BJ (cell line): ENCODE measurements around the gene OR4D2. TPM values are rescaled to one million over a fixed set of nuclear protein-coding genes. Genes with fewer than 3 reads are reported as not detected.
A peak's percentile ranks its signal among the peaks of the same experiment; 100 is the strongest.

ENCODE experiments used
- CTCF ChIA-PET: fragments of 350-600 bp; formaldehyde crosslinking; extraction: SDS; loops from one replicate; lab custom pipeline; 2021; ENCODE audit warnings: antibody characterized with exemption, inconsistent platforms; lab: Yijun Ruan, JAX
- POLR2A ChIA-PET: fragments of 300-600 bp; sonication (Branson Sonifier 250); formaldehyde crosslinking; extraction: SDS; loops from one replicate; lab custom pipeline; 2021; ENCODE audit warnings: antibody characterized with exemption; lab: Charles Lee
- DNase-seq: peaks from one replicate; pipeline ENCODE4 v3.0.0-alpha.2; 2011; ENCODE audit warnings: low read depth
- H3K27me3 ChIP-seq: 2 replicates; pipeline ENCODE4 v1.6.0; 2011; ENCODE audit warnings: low read length; ENCODE audit not compliant: control insufficient read depth, insufficient read depth
- H3K36me3 ChIP-seq: 2 replicates; pipeline ENCODE4 v1.5.1; 2011; ENCODE audit warnings: low read length; ENCODE audit not compliant: control insufficient read depth, insufficient read depth
- H3K4me3 ChIP-seq: 2 replicates; pipeline ENCODE4 v1.5.1; 2011; ENCODE audit warnings: low read depth, mild to moderate bottlenecking, control low read depth, low read length
- polyA plus RNA-seq: library from polyadenylated mRNA; depleted of rRNA; stranded (reverse); fragments of >200 nt; gene quantifications from 2 replicates; pipeline ENCODE4 v1.2.3, GENCODE V29; 2011
- TF ChIP-seq, protein P1 (sequence below): IDR thresholded peaks from 2 replicates; pipeline ENCODE4 v1.5.1; 2011; ENCODE audit warnings: low read depth, mild to moderate bottlenecking, control low read depth, inconsistent platforms, low read length, moderate library complexity; ENCODE audit not compliant: insufficient read depth

OR4D2 gene
- polyA plus RNA-seq, 1 experiment = not detected

DNA sequence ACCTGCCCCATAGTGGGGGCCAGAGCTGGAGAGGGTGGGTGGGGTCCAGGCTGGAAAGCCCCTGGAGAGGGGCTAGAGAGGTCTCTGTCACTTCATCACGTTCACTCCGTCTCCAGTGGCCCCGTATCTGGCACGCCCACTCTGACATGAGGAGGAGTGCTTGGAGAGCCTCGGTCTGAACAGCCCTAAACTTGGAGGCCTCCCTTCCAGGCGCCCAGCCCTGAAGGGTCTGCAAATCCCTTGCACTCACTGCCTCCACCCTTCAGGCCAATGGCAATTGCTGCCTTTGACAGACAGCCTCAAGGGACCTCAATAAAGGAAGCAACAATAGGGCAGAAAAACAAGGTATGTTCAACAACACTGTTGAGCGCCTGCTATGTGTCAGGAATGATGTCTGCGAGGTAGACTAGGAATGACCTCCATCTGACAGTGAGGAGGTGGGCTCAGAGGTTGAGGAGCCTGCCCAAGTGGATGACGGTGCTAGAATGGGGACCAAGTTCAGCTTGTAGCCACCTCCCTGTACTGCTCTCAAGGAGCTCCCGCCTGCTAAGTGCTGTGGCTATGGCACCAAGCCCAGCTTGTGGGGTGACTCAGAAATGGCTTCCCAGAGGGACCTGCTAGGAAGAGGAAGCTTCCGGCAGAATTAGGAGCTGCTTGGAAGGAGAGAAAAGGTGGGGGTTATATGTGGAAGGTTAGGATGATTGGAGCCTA lies 22.8 kb downstream of the OR4D2 start:
- TF ChIP-seq, protein P1, sequence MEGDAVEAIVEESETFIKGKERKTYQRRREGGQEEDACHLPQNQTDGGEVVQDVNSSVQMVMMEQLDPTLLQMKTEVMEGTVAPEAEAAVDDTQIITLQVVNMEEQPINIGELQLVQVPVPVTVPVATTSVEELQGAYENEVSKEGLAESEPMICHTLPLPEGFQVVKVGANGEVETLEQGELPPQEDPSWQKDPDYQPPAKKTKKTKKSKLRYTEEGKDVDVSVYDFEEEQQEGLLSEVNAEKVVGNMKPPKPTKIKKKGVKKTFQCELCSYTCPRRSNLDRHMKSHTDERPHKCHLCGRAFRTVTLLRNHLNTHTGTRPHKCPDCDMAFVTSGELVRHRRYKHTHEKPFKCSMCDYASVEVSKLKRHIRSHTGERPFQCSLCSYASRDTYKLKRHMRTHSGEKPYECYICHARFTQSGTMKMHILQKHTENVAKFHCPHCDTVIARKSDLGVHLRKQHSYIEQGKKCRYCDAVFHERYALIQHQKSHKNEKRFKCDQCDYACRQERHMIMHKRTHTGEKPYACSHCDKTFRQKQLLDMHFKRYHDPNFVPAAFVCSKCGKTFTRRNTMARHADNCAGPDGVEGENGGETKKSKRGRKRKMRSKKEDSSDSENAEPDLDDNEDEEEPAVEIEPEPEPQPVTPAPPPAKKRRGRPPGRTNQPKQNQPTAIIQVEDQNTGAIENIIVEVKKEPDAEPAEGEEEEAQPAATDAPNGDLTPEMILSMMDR = no peak
- peaks cover 5% of the 10 kb centered on the region for H3K27me3 ChIP-seq
- ChIA-PET CTCF (interaction anchor here (1.0 to 2.5 kb wide), 4 partner anchors 10 to 946 kb away, joined by 3 to 19 read pairs (median 3); no protein-coding TSS in a partner anchor), POLR2A (no interaction called here)
- H3K36me3 ChIP-seq = no peaks in the 10 kb centered on the region
- peak; percentile 26 for DNase-seq
- no peak overlapping the region for H3K4me3 ChIP-seq

DNA sequence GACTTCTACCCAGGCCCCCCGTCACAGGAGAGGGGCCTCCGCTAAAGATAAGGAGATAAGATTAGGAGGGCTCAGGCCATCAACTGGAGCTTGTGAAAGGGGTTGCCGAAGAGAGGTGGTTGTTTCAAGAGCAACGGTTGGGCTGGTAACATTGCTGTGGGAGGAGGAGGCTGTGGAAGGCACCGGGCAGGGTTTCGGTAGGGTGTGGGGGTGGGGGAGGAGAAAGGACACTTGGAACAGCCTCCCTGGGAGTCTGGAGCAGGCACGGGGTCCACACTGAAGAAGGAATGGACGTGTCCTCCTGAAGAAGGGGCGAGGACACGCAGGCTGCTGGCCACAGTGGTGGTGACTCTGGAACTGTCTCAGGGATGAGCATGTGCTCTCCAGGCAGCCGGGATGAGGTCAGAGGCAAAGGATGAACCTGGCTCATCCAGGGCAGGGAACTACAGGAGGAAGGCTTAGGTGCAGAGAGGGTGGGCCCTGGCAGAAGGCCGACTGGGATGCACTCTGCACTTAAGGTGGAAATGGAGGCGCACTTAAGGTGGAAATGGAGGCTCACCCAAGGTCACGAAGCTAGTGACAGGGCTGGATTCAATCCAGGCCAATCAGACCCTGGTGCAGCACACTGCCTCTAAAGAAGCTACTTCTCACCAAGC lies 24.6 kb downstream of the OR4D2 start:
- DNase-seq = no peak
- CTCF ChIA-PET = interaction anchor here (2.5 kb wide), 1 partner anchor 9 kb away, joined by 19 read pairs; no protein-coding TSS in a partner anchor
- POLR2A ChIA-PET = no interaction called here
- H3K36me3 ChIP-seq = no peaks in the 10 kb centered on the region
- H3K27me3 ChIP-seq = peaks cover 4% of the 10 kb centered on the region; the same call in 1 of the 2 replicates
- H3K4me3 ChIP-seq = no peak overlapping the region
- TF ChIP-seq, protein P1 = no peak

DNA sequence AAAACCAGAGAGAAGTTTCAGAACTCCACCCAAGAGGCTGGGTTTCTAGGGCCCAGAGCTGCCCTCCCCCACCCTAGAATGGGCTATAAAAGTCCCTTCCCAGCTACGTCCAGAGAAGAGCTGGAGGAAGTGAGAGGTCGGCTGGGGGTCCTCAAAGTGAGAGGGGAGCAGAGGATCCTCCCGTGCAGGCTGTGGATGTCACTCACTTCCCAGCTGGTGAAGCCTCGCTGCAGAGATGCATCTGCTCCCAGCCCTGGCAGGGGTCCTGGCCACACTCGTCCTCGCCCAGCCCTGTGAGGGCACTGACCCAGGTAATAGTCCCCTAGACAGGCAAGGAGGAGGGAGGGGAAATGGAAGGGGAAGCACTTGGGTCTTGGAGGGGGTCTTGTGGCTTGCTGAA lies 25.8 kb downstream of the OR4D2 start, which contains the start of gene EPX:
EPX (plus strand) TSS at position 115 of the 400 bp plus-strand sequence; CDS start at position 236, 121 bp downstream.
- CTCF ChIA-PET = no interaction called here
- peaks cover 2% of the 10 kb centered on the region; the same call in 1 of the 2 replicates for H3K27me3 ChIP-seq
- no peaks in the 10 kb centered on the region for H3K36me3 ChIP-seq
- TF ChIP-seq, protein P1 = no peak
- POLR2A ChIA-PET = no interaction called here
- DNase-seq = no peak
- no peak within 1 kb of the TSS for H3K4me3 ChIP-seq

DNA sequence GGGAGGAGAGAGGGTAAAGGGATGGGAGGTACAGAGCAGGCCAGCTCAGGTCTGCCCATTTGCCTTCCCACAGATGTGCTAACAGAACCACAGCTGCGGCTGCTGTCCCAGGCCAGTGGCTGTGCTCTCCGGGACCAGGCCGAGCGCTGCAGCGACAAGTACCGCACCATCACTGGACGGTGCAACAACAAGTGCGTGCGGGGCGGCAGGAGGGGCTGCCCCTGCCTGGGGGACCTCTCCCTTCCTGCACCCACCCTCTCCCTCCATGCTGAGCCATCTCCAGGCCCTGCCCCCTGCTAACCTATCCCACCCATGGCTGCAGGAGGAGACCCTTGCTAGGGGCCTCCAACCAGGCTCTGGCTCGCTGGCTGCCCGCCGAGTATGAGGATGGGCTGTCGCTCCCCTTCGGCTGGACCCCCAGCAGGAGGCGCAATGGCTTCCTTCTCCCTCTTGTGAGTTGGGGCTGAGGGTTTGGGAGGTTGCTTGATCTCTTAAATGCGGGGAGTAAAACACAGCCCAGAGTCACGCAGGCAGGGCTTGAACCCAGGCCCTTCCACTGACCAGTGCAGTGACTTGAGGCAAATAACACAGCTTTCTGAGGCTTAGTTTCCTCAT lies 27.0 kb downstream of the OR4D2 start:
- Histone ChIP-seq H3K4me3 (no peak overlapping the region), H3K36me3 (no peaks in the 10 kb centered on the region), H3K27me3 (peaks cover 3% of the 10 kb centered on the region)
- CTCF ChIA-PET = interaction anchor here (1.6 kb wide), 1 partner anchor 25 kb away, joined by 5 read pairs; the partner anchor contains the start of gene MKS1
- no peak for DNase-seq
- POLR2A ChIA-PET = no interaction called here
- TF ChIP-seq, protein P1 = no peak

DNA sequence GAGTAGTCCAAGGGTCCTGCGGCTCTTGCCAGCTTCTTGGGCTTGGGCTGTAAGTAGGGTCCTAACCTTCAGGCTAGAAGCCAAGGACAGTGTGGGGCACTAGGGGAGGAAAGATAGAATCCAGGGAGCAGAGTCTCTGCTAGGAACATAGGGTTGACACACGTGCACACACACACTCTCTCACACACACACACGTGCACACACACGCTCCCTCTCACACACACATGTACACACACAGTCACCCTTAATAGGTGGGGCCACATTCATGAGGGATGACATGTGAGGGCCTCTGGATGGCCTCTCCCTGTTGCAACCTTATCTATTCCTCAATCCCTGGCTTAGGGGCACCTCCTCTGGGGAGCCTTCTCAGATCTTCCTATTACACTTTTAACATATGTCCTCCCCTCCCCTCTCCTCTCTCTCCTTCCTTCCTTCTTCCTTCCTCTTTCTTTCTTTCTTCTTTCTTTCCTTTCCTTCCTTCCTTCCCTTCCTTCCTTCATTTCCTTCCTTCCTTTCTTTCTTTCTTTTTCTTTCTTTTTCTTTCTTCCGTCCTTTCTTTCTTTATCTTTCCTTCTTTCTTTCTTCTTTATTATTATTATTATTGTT lies 28.8 kb downstream of the OR4D2 start:
- H3K27me3 ChIP-seq = peaks cover 3% of the 10 kb centered on the region
- no peak overlapping the region for H3K4me3 ChIP-seq
- DNase-seq = no peak
- TF ChIP-seq, protein P1 = no peak
- ChIA-PET POLR2A (no interaction called here), CTCF (no interaction called here)
- no peaks in the 10 kb centered on the region for H3K36me3 ChIP-seq
